Stimulated activated CD8-positive, alpha-beta memory T cell treated with anti-CD3 and anti-CD28 coated beads, Interleukin-4, amount 100 ng/mL, for 24 hours (primary cell): ENCODE measurements around the gene LANCL3.
"Not testable (repeated sequence)": the region's sequence is repeated elsewhere in the genome, so short reads cannot be mapped to it uniquely, and the experiment has no call there.

Source experiments
- DNase-seq: peaks from one replicate; pipeline ENCODE4 v3.0.0-alpha.2; 2020; ENCODE audit warnings: low read depth

LANCL3 gene

GRCh38 chrX:37627602-37628001, 56.1 kb downstream of the LANCL3 start:
- no peak for DNase-seq

- DNase-seq: no peak
Observed at GRCh38 chrX:37638047-37638446, 66.6 kb downstream of the LANCL3 start.

- DNase-seq: no peak
Observed at GRCh38 chrX:37640142-37640541, 68.7 kb downstream of the LANCL3 start.

- no peak for DNase-seq
Observed at GRCh38 chrX:37641859-37642258, 70.4 kb downstream of the LANCL3 start.

GRCh38 chrX:37644381-37645305, 73.2 kb downstream of the LANCL3 start:
- no peak for DNase-seq

GRCh38 chrX:37646254-37646653, 74.8 kb downstream of the LANCL3 start:
- DNase-seq: no peak

- DNase-seq: not testable (repeated sequence)
Observed at GRCh38 chrX:37650879-37651278, 79.4 kb downstream of the LANCL3 start.

GRCh38 chrX:37651921-37652452, 80.5 kb downstream of the LANCL3 start:
- DNase-seq: no peak

- no peak for DNase-seq
Observed at GRCh38 chrX:37652589-37653231, 81.2 kb downstream of the LANCL3 start.

- DNase-seq: no peak
Observed at GRCh38 chrX:37653397-37654085, 82.1 kb downstream of the LANCL3 start.

- no peak for DNase-seq
Observed at GRCh38 chrX:37658343-37659030, 87.0 kb downstream of the LANCL3 start.

- no peak for DNase-seq
Observed at GRCh38 chrX:37659047-37659446, 87.6 kb downstream of the LANCL3 start.

GRCh38 chrX:37662181-37662580, 90.7 kb downstream of the LANCL3 start:
- no peak for DNase-seq

- DNase-seq: no peak
Observed at GRCh38 chrX:37666516-37666915, 95.1 kb downstream of the LANCL3 start.

GRCh38 chrX:37667141-37667540, 95.7 kb downstream of the LANCL3 start:
- DNase-seq: no peak

- no peak for DNase-seq
Observed at GRCh38 chrX:37672563-37672962, 101.1 kb downstream of the LANCL3 start.

GRCh38 chrX:37676811-37677210, 105.3 kb downstream of the LANCL3 start:
- DNase-seq: no peak

- no peak for DNase-seq
Observed at GRCh38 chrX:37677243-37677642, 105.8 kb downstream of the LANCL3 start.

GRCh38 chrX:37677765-37678164, 106.3 kb downstream of the LANCL3 start:
- DNase-seq: no peak

GRCh38 chrX:37678574-37678973, 107.1 kb downstream of the LANCL3 start:
- no peak for DNase-seq

GRCh38 chrX:37679230-37679629, 107.8 kb downstream of the LANCL3 start:
- DNase-seq: no peak

- no peak for DNase-seq
Observed at GRCh38 chrX:37679888-37680287, 108.4 kb downstream of the LANCL3 start.
